Activated CD4-positive, CD25-positive, alpha-beta regulatory T cell treated with anti-CD3 and anti-CD28 coated beads, Interleukin-2, amount 50 U/mL, for 24 hours (primary cell): ENCODE results near the gene GHDC.
A peak's percentile ranks its signal among the peaks of the same experiment; 100 is the strongest.
"Not testable (repeated sequence)": the region's sequence is repeated elsewhere in the genome, so short reads cannot be mapped to it uniquely, and the experiment has no call there.

Experiments used
- ATAC-seq, 2 donors: fragments of 150-1000 bp; cut with Tn5 transposase; one replicate each; pipeline ENCODE4 v1.10.0; 2021; ENCODE audit warnings: mild to moderate bottlenecking in 1 of 2, moderate library complexity in 1 of 2

GHDC gene, protein sequence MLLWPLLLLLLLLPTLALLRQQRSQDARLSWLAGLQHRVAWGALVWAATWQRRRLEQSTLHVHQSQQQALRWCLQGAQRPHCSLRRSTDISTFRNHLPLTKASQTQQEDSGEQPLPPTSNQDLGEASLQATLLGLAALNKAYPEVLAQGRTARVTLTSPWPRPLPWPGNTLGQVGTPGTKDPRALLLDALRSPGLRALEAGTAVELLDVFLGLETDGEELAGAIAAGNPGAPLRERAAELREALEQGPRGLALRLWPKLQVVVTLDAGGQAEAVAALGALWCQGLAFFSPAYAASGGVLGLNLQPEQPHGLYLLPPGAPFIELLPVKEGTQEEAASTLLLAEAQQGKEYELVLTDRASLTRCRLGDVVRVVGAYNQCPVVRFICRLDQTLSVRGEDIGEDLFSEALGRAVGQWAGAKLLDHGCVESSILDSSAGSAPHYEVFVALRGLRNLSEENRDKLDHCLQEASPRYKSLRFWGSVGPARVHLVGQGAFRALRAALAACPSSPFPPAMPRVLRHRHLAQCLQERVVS

DNA sequence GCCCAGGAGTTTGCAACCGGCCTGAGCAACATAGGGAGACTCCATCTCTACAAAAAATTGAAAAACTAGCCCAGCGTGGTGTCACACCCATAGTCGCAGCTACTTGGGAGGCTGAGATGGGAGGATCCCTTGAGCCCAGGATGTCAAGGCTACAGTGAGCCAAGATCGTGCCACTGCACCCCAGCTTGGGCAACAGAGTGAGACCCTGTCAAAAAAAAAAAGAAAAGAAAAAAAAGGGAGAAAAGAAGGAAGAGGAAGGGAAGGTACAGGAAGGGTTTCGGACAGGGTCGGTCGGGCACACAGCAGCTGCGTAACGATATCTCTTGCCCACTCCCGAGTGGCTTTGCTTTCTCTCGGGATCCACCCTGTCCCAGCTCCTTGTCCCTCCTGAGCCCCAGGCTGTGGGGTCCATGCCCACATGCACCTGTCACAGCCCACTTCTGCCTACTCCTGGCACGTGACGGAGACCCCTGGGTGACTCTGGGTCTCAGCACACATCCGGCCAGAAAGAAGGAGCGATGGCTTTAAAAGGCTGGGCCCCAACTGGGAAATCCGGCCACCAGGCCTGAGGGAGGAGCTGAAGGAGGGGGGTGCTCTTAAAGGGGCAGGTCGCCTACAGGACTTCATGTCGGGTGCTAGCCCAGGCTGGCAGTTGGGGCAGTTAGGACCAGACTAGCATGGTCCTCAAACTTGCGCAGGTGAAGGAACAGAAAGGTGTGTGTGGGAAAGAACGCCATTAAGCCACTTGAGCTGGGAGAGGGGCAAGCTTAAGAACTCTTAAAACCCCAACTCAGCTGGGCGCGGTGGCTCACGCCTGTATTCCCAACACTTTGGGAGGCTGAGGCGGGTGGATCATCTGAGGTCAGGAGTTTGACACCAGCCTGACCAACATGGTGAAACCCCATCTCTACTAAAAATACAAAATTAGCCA, at the start of gene GHDC:
GHDC (minus strand) TSS at position 526 of the 931 bp plus-strand sequence. CDS start 913 bp downstream, outside the sequence.
- peak; percentile 97 to 99 for ATAC-seq

DNA sequence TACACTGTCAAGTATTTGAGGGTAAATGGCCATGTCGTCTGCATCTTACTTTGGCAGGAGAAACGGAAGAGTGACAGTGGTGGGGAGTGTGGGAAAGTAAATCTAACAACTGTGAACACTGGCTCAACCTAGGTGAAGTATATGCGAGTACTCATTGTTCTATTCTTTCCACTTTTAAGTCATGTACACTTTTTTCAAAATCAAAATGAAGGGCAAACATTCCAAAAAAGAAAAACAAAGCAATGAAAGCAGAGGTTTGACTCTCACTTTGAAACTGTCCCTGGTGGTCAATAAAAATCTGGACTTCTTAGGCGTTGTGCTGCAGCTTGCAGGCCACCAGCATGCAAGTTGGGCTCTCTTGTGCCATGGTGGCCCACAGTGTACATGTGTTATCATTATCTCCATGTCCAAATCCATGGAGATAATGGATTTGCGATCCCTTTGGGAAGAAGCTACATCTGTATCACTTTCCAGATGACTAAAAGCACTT, 49.2 kb upstream of the GHDC start:
- ATAC-seq: no peak

DNA sequence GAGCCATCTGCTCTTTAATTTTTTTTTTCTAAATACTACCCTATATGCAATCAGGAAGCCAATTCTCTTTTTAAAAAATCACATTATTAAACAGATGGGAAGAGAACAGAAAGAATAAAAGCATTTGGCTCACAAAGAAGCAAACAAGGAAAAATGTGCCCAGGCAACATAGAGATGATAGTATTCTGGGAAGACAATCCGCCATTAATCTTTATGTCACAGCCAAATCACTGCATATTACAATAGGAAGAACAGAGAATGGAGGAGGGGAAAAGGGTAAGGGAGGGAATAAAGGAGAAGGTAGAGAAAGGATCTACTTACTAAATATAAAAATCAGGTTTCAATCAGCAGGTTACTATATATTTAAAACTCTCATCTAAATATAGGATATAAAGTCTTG, 47.6 kb upstream of the GHDC start:
- ATAC-seq: no peak

- ATAC-seq: not testable (repeated sequence)
Measured at GRCh38 chr17:42240863-42241262, 46.6 kb upstream of the GHDC start.

DNA sequence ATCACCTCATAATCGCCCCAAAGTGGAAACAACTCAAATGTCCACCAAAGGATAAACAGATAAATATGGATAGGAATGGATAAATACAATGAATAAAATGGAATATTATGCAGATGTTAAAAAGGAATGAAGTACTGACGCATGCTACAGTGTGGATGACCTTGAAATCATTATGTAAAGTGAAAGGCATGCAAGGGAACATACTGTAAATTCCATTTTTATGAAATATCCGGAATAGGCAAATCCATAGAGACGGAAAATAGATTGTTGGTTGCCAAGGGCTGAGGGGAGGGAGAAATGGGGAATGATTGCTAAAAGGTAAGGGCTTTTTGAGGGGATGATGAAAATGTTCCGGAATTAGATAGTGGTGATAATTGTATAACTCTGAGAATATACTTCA, 45.9 kb upstream of the GHDC start:
- no peak for ATAC-seq

- not testable (repeated sequence) for ATAC-seq
Measured at GRCh38 chr17:42239576-42239975, 45.3 kb upstream of the GHDC start.

DNA sequence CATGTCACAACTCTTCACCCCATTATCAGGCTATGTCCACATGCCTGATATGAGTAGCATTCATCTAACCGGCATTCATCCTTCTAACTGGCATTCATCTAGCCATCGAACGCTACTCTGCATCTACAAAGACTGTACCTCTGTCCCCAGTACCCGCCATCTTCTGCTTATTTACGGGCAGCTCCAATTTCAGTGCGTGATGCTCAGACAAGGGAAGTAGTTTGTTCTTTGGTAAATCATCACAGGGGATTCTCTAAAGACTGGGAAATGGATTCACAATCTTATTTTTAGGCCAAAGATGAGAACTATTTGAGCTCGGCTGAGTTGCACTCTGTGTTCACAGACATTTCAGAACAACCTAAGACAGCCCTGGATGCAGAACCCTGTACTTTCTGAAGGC, 42.5 kb upstream of the GHDC start:
- ATAC-seq: no peak

GRCh38 chr17:42233994-42234393, 39.7 kb upstream of the GHDC start:
- no peak for ATAC-seq

- no peak for ATAC-seq
Measured at GRCh38 chr17:42233156-42233555, 38.9 kb upstream of the GHDC start.

DNA sequence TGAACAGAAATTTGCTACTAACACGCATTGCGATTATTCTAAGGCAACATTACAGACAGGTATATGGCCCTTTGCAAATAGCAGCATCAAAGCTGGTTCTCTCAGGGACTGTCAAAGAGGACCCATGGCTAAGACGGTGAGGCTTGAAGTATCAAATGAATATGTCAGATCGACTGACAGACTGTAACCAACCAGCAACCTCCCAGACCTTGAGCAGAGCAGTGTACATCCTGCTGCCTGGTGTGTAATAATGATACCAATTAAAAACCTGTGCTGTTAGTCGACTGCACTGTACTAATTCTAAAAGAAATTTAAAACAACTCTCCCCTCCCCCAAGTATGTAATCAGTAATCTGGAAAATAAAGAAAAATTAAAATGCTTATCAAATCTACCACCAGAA, 35.9 kb upstream of the GHDC start:
- ATAC-seq: peak; percentile 88 to 91

GRCh38 chr17:42227849-42228700, 33.8 kb upstream of the GHDC start:
- no peak for ATAC-seq

- ATAC-seq: no peak
Measured at GRCh38 chr17:42225646-42226045, 31.4 kb upstream of the GHDC start.

- no peak for ATAC-seq
Measured at GRCh38 chr17:42224651-42225050, 30.4 kb upstream of the GHDC start.

DNA sequence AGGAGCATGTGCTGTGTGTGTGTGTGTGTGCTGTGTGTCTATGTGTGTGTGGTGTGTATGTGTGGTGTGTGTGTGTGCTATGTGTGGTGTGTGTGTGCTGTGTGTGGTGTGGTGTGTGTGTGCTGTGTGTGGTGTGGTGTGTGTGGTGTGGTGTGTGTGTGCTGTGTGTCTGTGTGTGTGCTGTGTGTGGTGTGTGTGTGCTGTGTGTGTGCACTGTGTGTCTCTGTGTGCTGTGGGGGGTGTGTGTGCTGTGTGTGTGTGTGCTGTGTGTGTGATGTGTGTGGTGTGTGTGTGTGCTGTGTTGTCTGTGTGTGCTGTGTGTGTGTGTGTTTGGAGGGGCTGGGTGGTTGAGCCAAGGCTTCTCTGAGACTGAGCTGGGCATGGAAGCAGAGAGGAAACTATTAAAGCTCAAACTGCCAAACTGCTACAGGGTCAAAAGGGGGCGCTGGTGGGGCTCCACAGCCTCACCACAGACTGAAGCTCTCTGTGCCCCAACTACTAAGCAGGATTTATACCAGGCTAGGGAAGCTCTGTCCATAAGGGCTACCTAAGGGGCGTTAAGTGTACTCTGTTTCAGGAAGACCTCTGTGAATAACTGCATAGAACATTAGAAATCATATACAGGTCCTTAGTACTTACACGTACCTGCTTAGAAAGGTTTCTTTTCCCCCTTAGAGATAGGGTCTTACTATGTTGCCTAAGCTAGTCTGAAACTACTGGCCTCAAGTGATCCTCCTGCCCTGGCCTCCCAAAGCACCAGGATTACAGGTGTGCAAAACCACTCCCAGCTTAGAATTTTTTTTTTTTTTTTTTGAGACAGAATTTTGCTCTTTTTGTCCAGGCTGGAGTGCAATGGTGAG, 27.8 kb upstream of the GHDC start:
- ATAC-seq: peak; percentile 74 to 83

DNA sequence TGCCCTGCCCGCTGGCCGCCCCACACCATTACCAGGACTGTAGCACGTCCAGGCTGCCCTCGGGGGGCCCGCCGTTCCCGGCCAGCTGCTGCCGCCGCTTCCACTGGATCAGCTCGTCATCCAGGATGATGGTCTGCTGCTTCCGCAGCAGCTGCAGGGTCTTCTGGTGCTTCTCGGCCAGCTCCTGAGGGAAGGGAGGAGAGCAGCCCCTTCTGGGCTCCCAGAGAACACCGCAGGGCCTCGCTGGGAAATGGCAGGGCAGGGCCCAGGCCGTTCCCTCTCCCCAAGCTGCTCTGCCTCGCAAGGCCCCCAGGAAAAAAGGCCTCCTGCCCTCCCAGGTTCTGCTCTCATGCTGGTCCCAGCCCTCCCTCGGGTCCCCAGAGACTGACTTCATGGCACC, 25.0 kb upstream of the GHDC start:
- not testable (repeated sequence) for ATAC-seq

GRCh38 chr17:42214156-42214555, 19.9 kb upstream of the GHDC start:
- ATAC-seq: no peak

- no peak for ATAC-seq
Measured at GRCh38 chr17:42212382-42212781, 18.1 kb upstream of the GHDC start.

DNA sequence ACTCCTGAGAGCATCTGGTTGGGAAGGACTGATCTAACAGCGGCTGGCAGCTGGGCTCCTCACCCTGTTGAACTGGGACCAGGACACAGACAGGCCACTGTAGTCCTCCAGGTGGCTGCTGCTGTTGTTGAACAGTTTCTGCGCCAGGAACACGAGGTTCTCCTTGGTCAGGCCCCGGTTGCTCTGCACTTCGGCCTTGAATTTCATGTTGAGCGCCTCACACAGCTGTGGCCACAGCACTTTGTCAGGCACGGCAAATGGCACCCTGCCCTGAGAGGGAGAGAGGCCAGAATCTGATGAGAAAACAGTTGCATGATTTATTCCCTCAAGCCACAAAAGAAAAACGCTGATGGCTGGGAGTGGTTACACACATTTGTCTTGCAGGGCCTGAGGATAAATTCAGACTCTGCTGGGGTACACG, 17.6 kb upstream of the GHDC start:
- ATAC-seq: not testable (repeated sequence)

- no peak for ATAC-seq
Measured at GRCh38 chr17:42210046-42210445, 15.8 kb upstream of the GHDC start.

DNA sequence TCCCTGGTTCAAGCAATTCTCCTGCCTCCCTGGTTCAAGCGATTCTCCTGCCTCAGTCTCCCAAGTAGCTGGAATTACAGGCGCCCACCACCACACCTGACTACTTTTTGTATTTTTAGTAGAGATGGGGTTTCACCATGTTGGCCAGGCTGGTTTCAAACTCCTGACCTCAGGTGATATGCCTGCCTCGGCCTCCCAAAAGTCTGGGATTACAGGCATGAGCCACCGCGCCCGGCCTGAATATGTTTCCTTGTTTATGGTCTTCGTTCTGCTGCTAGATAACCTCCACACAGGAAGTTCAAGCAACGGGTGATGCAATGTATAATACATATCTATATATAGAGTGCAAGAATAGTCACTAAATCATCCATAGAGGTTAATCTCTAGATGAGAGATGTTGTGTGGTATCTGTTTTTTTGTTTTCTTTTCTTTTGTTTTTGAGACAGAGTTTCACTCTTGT, 11.9 kb upstream of the GHDC start:
- not testable (repeated sequence) for ATAC-seq

DNA sequence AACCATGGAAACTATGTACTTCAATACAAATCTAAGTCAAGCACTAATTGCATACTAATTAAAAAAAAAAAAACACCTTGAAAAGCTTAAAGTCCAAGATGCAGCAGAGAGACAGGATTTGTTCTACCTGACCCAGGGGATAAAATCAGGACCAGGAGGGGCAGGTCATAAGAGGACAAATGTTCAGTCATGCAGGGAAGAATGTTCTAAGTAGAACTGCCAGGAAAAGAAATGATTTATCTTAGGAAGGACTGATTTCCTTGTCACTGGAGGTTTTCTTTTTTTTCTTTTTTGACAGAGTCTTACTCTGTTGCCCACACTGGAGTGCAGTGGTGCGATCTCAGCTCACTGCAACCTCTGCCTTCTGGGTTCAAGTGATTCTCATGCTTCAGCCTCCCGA, 9.1 kb upstream of the GHDC start:
- ATAC-seq: no peak
